ENCODE data around the gene PTPRS. TPM values are rescaled to one million over a fixed set of nuclear protein-coding genes. Genes with fewer than 3 reads are reported as not detected.

The PTPRS gene
- total and polyA plus RNA-seq, 2 of the 8 experiments (the other 6 are each of a cell fraction or from before 2014, with no cell fraction given) = 96.8 to 223 TPM

- Histone ChIP-seq H2BK120ac (replicated peaks; ENCODE audit: low read depth, low read length) (no peak overlapping the region), H3K23me2 (ENCODE audit: low read depth, low read length) (no peaks in the 10 kb centered on the region), H2BK15ac (ENCODE audit: low read length) (no peak overlapping the region), H3K36me3 (ENCODE audit: control insufficient read depth in 2 of 4, insufficient read depth in 4 of 4, low read length in 3 of 4) (no peaks in the 10 kb centered on the region), H3K4me3 (ENCODE audit: extremely low read depth in 1 of 4, insufficient read depth in 2 of 4, low read depth in 3 of 4, low read length in 4 of 4) (no peak overlapping the region), H4K20me1 (replicated peaks in 1 of 2; ENCODE audit: control insufficient read depth in 1 of 2, insufficient read depth in 2 of 2, low read length in 2 of 2) (no peaks in the 10 kb centered on the region), H3K27ac (ENCODE audit: low read depth, low read length) (no peak overlapping the region), H3K14ac (ENCODE audit: insufficient read length) (no peak overlapping the region), H2BK20ac (ENCODE audit: low read length) (no peak overlapping the region), H3K9me3 (ENCODE audit: insufficient read depth in 2 of 2, low read depth in 1 of 2, low read length in 1 of 2) (no peaks in the 10 kb centered on the region), H2BK5ac (ENCODE audit: low read depth, low read length) (no peak overlapping the region), H2AK5ac (ENCODE audit: low read depth, low read length) (no peak overlapping the region), H2BK12ac (ENCODE audit: low read depth, low read length) (no peak overlapping the region), H4K5ac (ENCODE audit: insufficient read length, low read depth, low read length) (no peak overlapping the region), H3K18ac (ENCODE audit: extremely low read depth, low read length) (no peak overlapping the region), H3K4me2 (ENCODE audit: insufficient read depth in 1 of 2, low read depth in 2 of 2, low read length in 2 of 2) (no peak overlapping the region), H3K23ac (ENCODE audit: insufficient read length) (no peak overlapping the region), H4K91ac (replicated peaks; ENCODE audit: insufficient read length, low read length) (no peak overlapping the region), H3K56ac (replicated peaks; ENCODE audit: insufficient read length, low read depth, low read length) (no peak overlapping the region), H3K79me1 (ENCODE audit: low read depth, low read length) (no peaks in the 10 kb centered on the region), H3K9ac (replicated peaks in 1 of 4; ENCODE audit: extremely low read depth in 1 of 4, low read depth in 3 of 4, low read length in 3 of 4) (no peak overlapping the region), H3K27me3 (replicated peaks in 1 of 4; ENCODE audit: control insufficient read depth in 3 of 4, extremely low read depth in 1 of 4, insufficient read depth in 3 of 4, low read length in 3 of 4) (peaks cover 0 to 3% (median 0%) of the 10 kb centered on the region in 4 experiments; a peak in 2 of 7 replicates), H3K4ac (replicated peaks; ENCODE audit: insufficient read length, low read depth, low read length) (no peak overlapping the region), H3K79me2 (ENCODE audit: control insufficient read depth in 1 of 2, insufficient read depth in 2 of 2, low read length in 2 of 2) (no peaks in the 10 kb centered on the region), H2AFZ (ENCODE audit: low read length) (no peak overlapping the region), H3K4me1 (replicated peaks in 1 of 4; ENCODE audit: control insufficient read depth in 3 of 4, insufficient read depth in 4 of 4, low read length in 3 of 4) (peaks cover 0 to 6% (median 2%) of the 10 kb centered on the region in 4 experiments; a peak in 4 of 7 replicates), H4K8ac (ENCODE audit: extremely low read depth, insufficient read depth, low read length) (no peak overlapping the region; the same call in 1 of the 2 replicates)
- CTCF ChIA-PET (ENCODE audit: partially characterized antibody) = interaction anchor here (0.6 to 2.1 kb wide), 5 partner anchors 9 to 114 kb away, joined by 3 to 7 read pairs (median 6); partner anchors contain the start of gene PTPRS
- DNase-seq (ENCODE audit: low read depth in 1 of 2, low spot score in 2 of 2) (no peak), FAIRE-seq (no peak)
- WGBS, 2 experiments (ENCODE audit: extremely low coverage in 1 of 2, insufficient coverage in 1 of 2, insufficient read length in 1 of 2, insufficient replicate concordance in 2 of 2, low coverage in 1 of 2, low lambda C conversion rate in 2 of 2, missing lambda C conversion rate in 1 of 2) = 80% methylated on average over 9 of the region's 9 CpGs; no CpG with 5 or more reads in 1 of the 2 experiments
- POLR2A ChIA-PET (ENCODE audit: partially characterized antibody) = no interaction called here
- TF ChIP-seq CREB1 (IDR thresholded peaks at IDR 0.05) = no peak
- no peak for TF ChIP-seq SIRT6 (IDR thresholded peaks at IDR 0.05; ENCODE audit: low read length)
- TF ChIP-seq CHD2 (IDR thresholded peaks at IDR 0.05; ENCODE audit: low read length) = no peak
- no peak for TF ChIP-seq KDM4A (IDR thresholded peaks at IDR 0.05; ENCODE audit: low read depth, low read length, severe bottlenecking)
- no peak for TF ChIP-seq KDM5A (IDR thresholded peaks at IDR 0.05; ENCODE audit: low read length)
- TF ChIP-seq CBX8 (IDR thresholded peaks at IDR 0.05; ENCODE audit: borderline replicate concordance, low read depth, low read length) = no peak
- TF ChIP-seq SAP30 (IDR thresholded peaks at IDR 0.05; ENCODE audit: insufficient read depth, insufficient replicate concordance, low read length) = no peak
- TF ChIP-seq KDM1A (IDR thresholded peaks at IDR 0.05; ENCODE audit: borderline replicate concordance, low read length) = no peak
- TF ChIP-seq, protein P1, sequence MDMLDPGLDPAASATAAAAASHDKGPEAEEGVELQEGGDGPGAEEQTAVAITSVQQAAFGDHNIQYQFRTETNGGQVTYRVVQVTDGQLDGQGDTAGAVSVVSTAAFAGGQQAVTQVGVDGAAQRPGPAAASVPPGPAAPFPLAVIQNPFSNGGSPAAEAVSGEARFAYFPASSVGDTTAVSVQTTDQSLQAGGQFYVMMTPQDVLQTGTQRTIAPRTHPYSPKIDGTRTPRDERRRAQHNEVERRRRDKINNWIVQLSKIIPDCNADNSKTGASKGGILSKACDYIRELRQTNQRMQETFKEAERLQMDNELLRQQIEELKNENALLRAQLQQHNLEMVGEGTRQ (IDR thresholded peaks at IDR 0.05; ENCODE audit: low read length) = no peak
- TF ChIP-seq TAF7 (optimal IDR thresholded peaks at IDR 0.05; ENCODE audit: borderline replicate concordance, low read depth, low read length) = no peak
- TF ChIP-seq MAX (IDR thresholded peaks at IDR 0.05) = no peak
- no peak for TF ChIP-seq TAF1 (IDR thresholded peaks at IDR 0.05; ENCODE audit: low read depth, low read length)
- no peak for TF ChIP-seq RAD21 (IDR thresholded peaks at IDR 0.05 in 1 of 2, conservative IDR thresholded peaks at IDR 0.05 in 1 of 2; ENCODE audit: low read depth in 2 of 2, low read length in 2 of 2)
These were observed 14.5 kb upstream of the PTPRS start for GRCh38 chr19:5355076-5355475.

All from H1 (cell line).